Large intestine (tissue), 12 donors: ENCODE measurements around the gene STARD6. TPM values are rescaled to one million over a fixed set of nuclear protein-coding genes. Genes with fewer than 3 reads are reported as not detected.

Experiments used
- DNase-seq, 2 donors: peaks; one replicate each; pipeline versions ENCODE4 v3.0.0 to v3.0.0-alpha.2; 2013
- H3K27ac ChIP-seq: one replicate; pipeline ENCODE4 v1.5.1; 2013; ENCODE audit warnings: low read length
- H3K27me3 ChIP-seq: 2 replicates; pipeline ENCODE4 v1.6.1; 2013; ENCODE audit warnings: low read length; ENCODE audit not compliant: control insufficient read depth, insufficient read depth
- H3K36me3 ChIP-seq: 2 replicates; pipeline ENCODE4 v1.6.1; 2013; ENCODE audit warnings: low read length; ENCODE audit not compliant: control insufficient read depth, insufficient read depth
- H3K4me1 ChIP-seq: one replicate; pipeline ENCODE4 v1.6.1; 2013; ENCODE audit warnings: low read length; ENCODE audit not compliant: control insufficient read depth, insufficient read depth
- H3K4me3 ChIP-seq: one replicate; pipeline ENCODE4 v1.5.1; 2013; ENCODE audit warnings: low read length
- H3K9me3 ChIP-seq: one replicate; pipeline ENCODE4 v1.6.1; 2013; ENCODE audit warnings: mild to moderate bottlenecking, low read depth, low read length, moderate library complexity; ENCODE audit not compliant: control insufficient read depth
- WGBS: methylation state at CpG from one replicate; pipeline ENCODE4 v1.1.5; 2013; ENCODE audit warnings: low lambda C conversion rate; ENCODE audit not compliant: insufficient coverage; 5-methylcytosine and 5-hydroxymethylcytosine counted together
- long read RNA-seq, 11 donors: transcript quantifications; one replicate each; lab custom pipeline, GENCODE V29; 2026
- polyA plus RNA-seq: library from polyadenylated mRNA; unstranded; fragments of 120-200 nt; gene quantifications from one replicate; pipeline ENCODE4 v1.2.1, GENCODE V29; 2013

The STARD6 gene
- polyA plus RNA-seq: 0.06 TPM
- long read RNA-seq, donor 1: 0 reads
- long read RNA-seq, donor 2: 0 reads
- long read RNA-seq, donor 3: 0 reads
- long read RNA-seq, donor 4: 0 reads
- long read RNA-seq, donor 5: 0 reads
- long read RNA-seq, donor 6: 0 reads
- long read RNA-seq, donor 7: 0 reads
- long read RNA-seq, donor 8: 0 reads
- long read RNA-seq, donor 9: 0 reads
- long read RNA-seq, donor 10: 0 reads
- long read RNA-seq, donor 11: 0 reads

GRCh38 chr18:54357660-54358494 is at the start of gene STARD6, which contains the start of gene C18orf54:
Gene STARD6 (minus strand): TSS chr18:54357858. CDS start chr18:54354573, 3,285 bp downstream.
Gene C18orf54 (plus strand): TSS chr18:54357906. CDS start chr18:54360573, 2,667 bp downstream.
- DNase-seq: peak; percentile 86 to 89
- H3K9me3 ChIP-seq: no peaks in the 10 kb centered on the region
- peak within 1 kb of the TSS; percentile 71 for H3K27ac ChIP-seq
- H3K27me3 ChIP-seq: peaks cover 2% of the 10 kb centered on the region
- H3K4me3 ChIP-seq: peak within 1 kb of the TSS; percentile 81
- peaks cover 4% of the 10 kb centered on the region for H3K36me3 ChIP-seq
- WGBS: 0% methylated on average over 1 of the region's 62 CpGs
- no peaks in the 10 kb centered on the region for H3K4me1 ChIP-seq

GRCh38 chr18:54405290-54405689 is 47.6 kb upstream of the STARD6 start:
- H3K4me3 ChIP-seq: no peak overlapping the region
- H3K27ac ChIP-seq: no peak overlapping the region
- H3K27me3 ChIP-seq: no peaks in the 10 kb centered on the region
- H3K36me3 ChIP-seq: no peaks in the 10 kb centered on the region
- no peaks in the 10 kb centered on the region for H3K9me3 ChIP-seq
- H3K4me1 ChIP-seq: no peaks in the 10 kb centered on the region
- no peak for DNase-seq

GRCh38 chr18:54396760-54397159 is 39.1 kb upstream of the STARD6 start:
- Histone ChIP-seq H3K27ac (no peak overlapping the region), H3K9me3 (no peaks in the 10 kb centered on the region), H3K36me3 (no peaks in the 10 kb centered on the region), H3K4me1 (no peaks in the 10 kb centered on the region), H3K27me3 (no peaks in the 10 kb centered on the region), H3K4me3 (no peak overlapping the region)
- DNase-seq: no peak
- 100% methylated on average over 1 of the region's 1 CpG for WGBS

- H3K27me3 ChIP-seq: no peaks in the 10 kb centered on the region
- no peaks in the 10 kb centered on the region for H3K4me1 ChIP-seq
- no peak for DNase-seq
- no CpG with 5 or more reads among the region's 1 CpG for WGBS
- no peaks in the 10 kb centered on the region for H3K36me3 ChIP-seq
- H3K4me3 ChIP-seq: no peak overlapping the region
- H3K27ac ChIP-seq: no peak overlapping the region
- H3K9me3 ChIP-seq: no peaks in the 10 kb centered on the region
Measured at GRCh38 chr18:54393648-54394294, 36.1 kb upstream of the STARD6 start.

- H3K4me1 ChIP-seq: no peaks in the 10 kb centered on the region
- WGBS: no CpG with 5 or more reads among the region's 3 CpGs
- no peaks in the 10 kb centered on the region for H3K36me3 ChIP-seq
- H3K4me3 ChIP-seq: no peak overlapping the region
- H3K27me3 ChIP-seq: no peaks in the 10 kb centered on the region
- H3K9me3 ChIP-seq: no peaks in the 10 kb centered on the region
- peak; percentile 32 to 45 for DNase-seq
- no peak overlapping the region for H3K27ac ChIP-seq
Measured at GRCh38 chr18:54392543-54393023, 34.9 kb upstream of the STARD6 start.

- no peak overlapping the region for H3K4me3 ChIP-seq
- H3K27ac ChIP-seq: no peak overlapping the region
- H3K27me3 ChIP-seq: no peaks in the 10 kb centered on the region
- no peaks in the 10 kb centered on the region for H3K4me1 ChIP-seq
- H3K9me3 ChIP-seq: no peaks in the 10 kb centered on the region
- WGBS: 80% methylated on average over 2 of the region's 3 CpGs
- H3K36me3 ChIP-seq: no peaks in the 10 kb centered on the region
- DNase-seq: no peak
Measured at GRCh38 chr18:54390838-54391237, 33.2 kb upstream of the STARD6 start.

- 100% methylated on average over 1 of the region's 2 CpGs for WGBS
- Histone ChIP-seq H3K9me3 (no peaks in the 10 kb centered on the region), H3K4me1 (no peaks in the 10 kb centered on the region), H3K4me3 (no peak overlapping the region), H3K27ac (no peak overlapping the region), H3K36me3 (no peaks in the 10 kb centered on the region), H3K27me3 (no peaks in the 10 kb centered on the region)
- DNase-seq: no peak
Measured at GRCh38 chr18:54389143-54389505, 31.5 kb upstream of the STARD6 start.

GRCh38 chr18:54388203-54389142 is 30.8 kb upstream of the STARD6 start:
- no peaks in the 10 kb centered on the region for H3K36me3 ChIP-seq
- 60% methylated on average over 1 of the region's 6 CpGs for WGBS
- DNase-seq: no peak

GRCh38 chr18:54387631-54388030 is 30.0 kb upstream of the STARD6 start:
- no peak overlapping the region for H3K27ac ChIP-seq
- H3K4me3 ChIP-seq: no peak overlapping the region
- H3K27me3 ChIP-seq: no peaks in the 10 kb centered on the region
- H3K4me1 ChIP-seq: no peaks in the 10 kb centered on the region
- WGBS: no CpG with 5 or more reads among the region's 3 CpGs
- DNase-seq: no peak
- no peaks in the 10 kb centered on the region for H3K9me3 ChIP-seq
- no peaks in the 10 kb centered on the region for H3K36me3 ChIP-seq

More at GRCh38 chr18:54388203-54389142, 30.8 kb upstream of the STARD6 start:
- no peaks in the 10 kb centered on the region for H3K4me1 ChIP-seq
- no peak overlapping the region for H3K27ac ChIP-seq
- H3K4me3 ChIP-seq: no peak overlapping the region
- no peaks in the 10 kb centered on the region for H3K9me3 ChIP-seq
- no peaks in the 10 kb centered on the region for H3K27me3 ChIP-seq
